Measurements from ENCODE around the gene MARK3.

Gene MARK3

GRCh38 chr14:103480595-103480994, 95.4 kb downstream of the MARK3 start:
- no peak for DNase-seq (ENCODE audit: extremely low read depth in 1 of 2, low read depth in 1 of 2)

GRCh38 chr14:103483600-103483999, 98.4 kb downstream of the MARK3 start:
- DNase-seq (ENCODE audit: extremely low read depth in 1 of 2, low read depth in 1 of 2), result no peak

GRCh38 chr14:103485504-103485903, 100.3 kb downstream of the MARK3 start:
- no peak for DNase-seq (ENCODE audit: extremely low read depth in 1 of 2, low read depth in 1 of 2)

GRCh38 chr14:103488071-103488470, 102.9 kb downstream of the MARK3 start:
- DNase-seq (ENCODE audit: extremely low read depth in 1 of 2, low read depth in 1 of 2), result no peak

GRCh38 chr14:103488960-103489359, 103.7 kb downstream of the MARK3 start:
- DNase-seq (ENCODE audit: extremely low read depth in 1 of 2, low read depth in 1 of 2), result no peak

GRCh38 chr14:103489621-103490020, 104.4 kb downstream of the MARK3 start:
- DNase-seq (ENCODE audit: extremely low read depth in 1 of 2, low read depth in 1 of 2), result no peak

- DNase-seq (ENCODE audit: extremely low read depth in 1 of 2, low read depth in 1 of 2), result no peak
Observed at GRCh38 chr14:103491691-103492090, 106.5 kb downstream of the MARK3 start.

GRCh38 chr14:103492156-103492925, 107.1 kb downstream of the MARK3 start:
- DNase-seq (ENCODE audit: extremely low read depth in 1 of 2, low read depth in 1 of 2), result no peak

GRCh38 chr14:103495854-103496253, 110.6 kb downstream of the MARK3 start:
- no peak for DNase-seq (ENCODE audit: extremely low read depth in 1 of 2, low read depth in 1 of 2)

GRCh38 chr14:103496776-103497175, 111.6 kb downstream of the MARK3 start:
- no peak for DNase-seq (ENCODE audit: extremely low read depth in 1 of 2, low read depth in 1 of 2)

GRCh38 chr14:103499709-103500108, 114.5 kb downstream of the MARK3 start:
- no peak for DNase-seq (ENCODE audit: extremely low read depth in 1 of 2, low read depth in 1 of 2)

- DNase-seq (ENCODE audit: extremely low read depth in 1 of 2, low read depth in 1 of 2), result peak; percentile 31 to 65
Observed at GRCh38 chr14:103500148-103500990, 115.2 kb downstream of the MARK3 start.

GRCh38 chr14:103501041-103501870, 116.0 kb downstream of the MARK3 start:
- DNase-seq (ENCODE audit: extremely low read depth in 1 of 2, low read depth in 1 of 2), result no peak

GRCh38 chr14:103501921-103502669, 116.9 kb downstream of the MARK3 start:
- no peak for DNase-seq (ENCODE audit: extremely low read depth in 1 of 2, low read depth in 1 of 2)

GRCh38 chr14:103502877-103503276, 117.7 kb downstream of the MARK3 start:
- DNase-seq (ENCODE audit: extremely low read depth in 1 of 2, low read depth in 1 of 2), result no peak

- DNase-seq (ENCODE audit: extremely low read depth in 1 of 2, low read depth in 1 of 2), result no peak
Observed at GRCh38 chr14:103503296-103503695, 118.1 kb downstream of the MARK3 start.

GRCh38 chr14:103504991-103505565, 119.9 kb downstream of the MARK3 start:
- DNase-seq (ENCODE audit: extremely low read depth in 1 of 2, low read depth in 1 of 2), result no peak

- no peak for DNase-seq (ENCODE audit: extremely low read depth in 1 of 2, low read depth in 1 of 2)
Observed at GRCh38 chr14:103507751-103508150, 122.5 kb downstream of the MARK3 start.

GRCh38 chr14:103508521-103509329, 123.5 kb downstream of the MARK3 start:
- DNase-seq (ENCODE audit: extremely low read depth in 1 of 2, low read depth in 1 of 2), result no peak
